ENCODE measurements around the gene HARS1. TPM values are rescaled to one million over a fixed set of nuclear protein-coding genes. Genes with fewer than 3 reads are reported as not detected.
A peak's percentile ranks its signal among the peaks of the same experiment; 100 is the strongest.
"Not testable (repeated sequence)": the region's sequence is repeated elsewhere in the genome, so short reads cannot be mapped to it uniquely, and the experiment has no call there.

The HARS1 gene
- total RNA-seq, 1 donor from 2014 or later: 75.0 TPM

GRCh38 chr5:140671472-140672125 is 19.6 kb downstream of the HARS1 start:
- peaks cover 18% of the 10 kb centered on the region for H3K27me3 Mint-ChIP-seq (ENCODE audit: unreplicated experiment)
- H3K4me1 Mint-ChIP-seq (ENCODE audit: unreplicated experiment): peaks cover 12% of the 10 kb centered on the region
- no peak for DNase-seq (ENCODE audit: low spot score)
- no peak overlapping the region for H3K27ac Mint-ChIP-seq (ENCODE audit: unreplicated experiment)
- no peaks in the 10 kb centered on the region for H3K9me3 Mint-ChIP-seq (ENCODE audit: unreplicated experiment)
- peaks cover 48% of the 10 kb centered on the region for H3K36me3 Mint-ChIP-seq (ENCODE audit: low read depth, unreplicated experiment)
- no peak for TF ChIP-seq CTCF (IDR thresholded peaks at IDR 0.05; ENCODE audit: unreplicated experiment)
- H3K4me3 Mint-ChIP-seq (ENCODE audit: unreplicated experiment): peak overlapping the region; percentile 38

DNA sequence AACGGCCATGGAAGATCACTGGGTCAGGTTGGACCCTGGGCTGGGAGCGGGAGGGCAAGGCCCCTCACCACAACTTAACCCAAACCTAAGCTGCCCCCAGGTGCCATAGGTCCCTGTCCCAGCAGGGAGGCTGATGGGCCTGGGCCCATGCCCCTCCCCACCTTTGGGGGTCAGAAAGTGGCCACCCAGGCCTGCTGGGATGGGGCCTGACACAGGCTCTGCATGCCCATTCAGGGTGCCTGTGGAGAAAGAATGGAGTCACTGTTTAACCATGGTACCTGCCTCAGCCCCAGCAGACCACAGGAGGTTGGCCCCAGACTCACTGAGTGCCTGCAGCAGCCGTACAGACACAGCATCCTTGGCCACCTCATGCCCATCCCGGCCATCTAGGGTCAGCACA is 20.1 kb downstream of the HARS1 start:
- H3K27me3 Mint-ChIP-seq (ENCODE audit: unreplicated experiment): peaks cover 13% of the 10 kb centered on the region
- H3K27ac Mint-ChIP-seq (ENCODE audit: unreplicated experiment); H3K9me3 Mint-ChIP-seq (ENCODE audit: unreplicated experiment); H3K4me3 Mint-ChIP-seq (ENCODE audit: unreplicated experiment); DNase-seq (ENCODE audit: low spot score): not testable (repeated sequence)
- H3K4me1 Mint-ChIP-seq (ENCODE audit: unreplicated experiment): peaks cover 16% of the 10 kb centered on the region
- H3K36me3 Mint-ChIP-seq (ENCODE audit: low read depth, unreplicated experiment): peaks cover 46% of the 10 kb centered on the region

DNA sequence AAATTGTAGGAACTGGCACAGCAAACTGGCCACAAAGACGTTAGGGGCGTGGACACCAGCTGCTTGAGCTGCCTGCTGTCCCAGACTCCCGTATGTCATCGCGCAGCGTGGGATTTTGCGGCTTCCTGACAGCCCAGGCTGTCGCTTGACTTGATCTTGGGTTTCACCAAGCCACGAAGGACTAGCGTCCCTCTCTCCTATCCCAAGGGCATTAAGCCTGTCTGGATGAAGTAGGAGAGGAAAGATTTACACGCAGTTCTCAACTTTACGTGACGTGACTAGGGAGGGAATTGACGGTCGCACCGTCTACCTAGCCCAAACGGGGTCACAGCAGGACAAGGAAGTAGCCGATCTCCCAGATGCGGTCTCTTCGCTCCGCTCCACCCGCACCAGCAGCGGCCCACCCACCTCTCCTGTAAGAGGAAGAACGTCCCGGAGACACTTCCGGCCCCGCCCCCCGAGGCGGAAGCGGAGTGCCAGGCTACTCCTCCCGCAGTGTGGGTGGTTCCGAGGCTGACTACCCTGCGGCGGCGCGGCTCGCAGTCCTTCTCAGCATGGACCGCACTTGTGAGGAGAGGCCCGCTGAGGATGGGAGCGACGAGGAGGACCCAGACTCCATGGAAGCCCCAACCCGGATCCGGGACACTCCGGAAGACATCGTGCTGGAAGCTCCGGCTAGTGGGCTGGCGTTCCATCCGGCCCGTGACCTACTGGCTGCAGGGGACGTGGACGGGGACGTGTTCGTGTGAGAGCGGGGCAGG is 26.6 kb downstream of the HARS1 start, which contains the start of gene WDR55:
Gene WDR55 (plus strand): TSS at position 546 of the 761 bp plus-strand sequence. CDS start 9 bp downstream, at position 555.
- peak within 1 kb of the TSS; percentile 97 for H3K4me3 Mint-ChIP-seq (ENCODE audit: unreplicated experiment)
- peaks cover 50% of the 10 kb centered on the region for H3K36me3 Mint-ChIP-seq (ENCODE audit: low read depth, unreplicated experiment)
- no peak for TF ChIP-seq CTCF (IDR thresholded peaks at IDR 0.05; ENCODE audit: unreplicated experiment)
- peaks cover 14% of the 10 kb centered on the region for H3K4me1 Mint-ChIP-seq (ENCODE audit: unreplicated experiment)
- H3K27me3 Mint-ChIP-seq (ENCODE audit: unreplicated experiment): peaks cover 9% of the 10 kb centered on the region
- H3K27ac Mint-ChIP-seq (ENCODE audit: unreplicated experiment): peak within 1 kb of the TSS; percentile 95
- peak; percentile 89 for DNase-seq (ENCODE audit: low spot score)
- H3K9me3 Mint-ChIP-seq (ENCODE audit: unreplicated experiment): no peaks in the 10 kb centered on the region

- no peak for DNase-seq (ENCODE audit: low spot score)
- TF ChIP-seq CTCF (IDR thresholded peaks at IDR 0.05; ENCODE audit: unreplicated experiment): no peak
- H3K27ac Mint-ChIP-seq (ENCODE audit: unreplicated experiment): no peak overlapping the region
- H3K36me3 Mint-ChIP-seq (ENCODE audit: low read depth, unreplicated experiment): peaks cover 51% of the 10 kb centered on the region
- H3K9me3 Mint-ChIP-seq (ENCODE audit: unreplicated experiment): no peaks in the 10 kb centered on the region
- peak overlapping the region; percentile 97 for H3K4me3 Mint-ChIP-seq (ENCODE audit: unreplicated experiment)
- H3K27me3 Mint-ChIP-seq (ENCODE audit: unreplicated experiment): peaks cover 9% of the 10 kb centered on the region
- H3K4me1 Mint-ChIP-seq (ENCODE audit: unreplicated experiment): peaks cover 14% of the 10 kb centered on the region
Measured at GRCh38 chr5:140664030-140664358, 27.2 kb downstream of the HARS1 start.

DNA sequence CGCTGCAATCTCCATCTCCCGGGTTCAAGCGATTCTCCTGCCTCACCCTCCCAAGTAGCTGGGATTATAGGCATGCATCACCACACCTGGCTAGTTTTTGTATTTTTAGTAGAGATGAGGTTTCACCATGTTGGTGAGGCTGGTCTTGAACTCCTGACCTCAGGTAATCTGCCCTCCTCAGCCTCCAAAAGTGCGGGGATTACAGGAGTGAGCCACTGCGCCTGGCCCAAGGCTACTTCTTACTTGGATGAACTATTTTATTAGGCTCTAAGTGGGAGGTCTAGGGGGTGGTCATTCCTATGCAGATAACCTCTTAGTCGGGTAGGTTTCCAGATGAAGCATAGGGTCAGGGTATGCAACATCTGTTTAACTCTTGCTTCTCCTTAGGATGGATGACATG is 30.8 kb downstream of the HARS1 start:
- Mint-ChIP-seq H3K36me3 (ENCODE audit: low read depth, unreplicated experiment) (peaks cover 48% of the 10 kb centered on the region), H3K4me3 (ENCODE audit: unreplicated experiment) (peak overlapping the region; percentile 47)
- H3K27me3 Mint-ChIP-seq (ENCODE audit: unreplicated experiment); H3K27ac Mint-ChIP-seq (ENCODE audit: unreplicated experiment); DNase-seq (ENCODE audit: low spot score); H3K9me3 Mint-ChIP-seq (ENCODE audit: unreplicated experiment); H3K4me1 Mint-ChIP-seq (ENCODE audit: unreplicated experiment): not testable (repeated sequence)

- Mint-ChIP-seq H3K4me1 (ENCODE audit: unreplicated experiment) (peaks cover 3% of the 10 kb centered on the region), H3K27me3 (ENCODE audit: unreplicated experiment) (no peaks in the 10 kb centered on the region), H3K27ac (ENCODE audit: unreplicated experiment) (no peak overlapping the region), H3K4me3 (ENCODE audit: unreplicated experiment) (peak overlapping the region; percentile 70), H3K36me3 (ENCODE audit: low read depth, unreplicated experiment) (peaks cover 60% of the 10 kb centered on the region), H3K9me3 (ENCODE audit: unreplicated experiment) (no peaks in the 10 kb centered on the region)
- no peak for TF ChIP-seq CTCF (IDR thresholded peaks at IDR 0.05; ENCODE audit: unreplicated experiment)
- no peak for DNase-seq (ENCODE audit: low spot score)
Measured at GRCh38 chr5:140658870-140659269, 32.3 kb downstream of the HARS1 start.
